HepG2 (cell line): Measurements from ENCODE around the gene CTSZ. TPM values are rescaled to one million over a fixed set of nuclear protein-coding genes. Genes with fewer than 3 reads are reported as not detected.

Source experiments
- ATAC-seq: fragments of 200-7000 bp; cut with Tn5 transposase; 3 replicates; pipeline ENCODE4 v1.9.1; 2020; ENCODE audit warnings: mild to moderate bottlenecking, moderate library complexity
- BruUV-seq: library from RNA; stranded (reverse); fragments of 400-500 nt; replicated peaks from 2 replicates; lab custom pipeline; 2021; lab: Mats Ljungman, UMichigan
- CTCF ChIA-PET: fragments of 300-600 bp; formaldehyde crosslinking; extraction: SDS; loops from one replicate; lab custom pipeline; 2021; ENCODE audit warnings: low total read pairs, inconsistent platforms, low intra/inter-chr PET ratio; lab: Yijun Ruan, JAX
- POLR2A ChIA-PET: fragments of 350-600 bp; sonication (Branson Sonifier 250); formaldehyde crosslinking; loops from one replicate; lab custom pipeline; 2020; ENCODE audit warnings: antibody characterized with exemption, inconsistent platforms; lab: Yijun Ruan, JAX
- DNase-seq: peaks from one replicate; pipeline ENCODE4 v3.0.0-alpha.2; 2015; ENCODE audit warnings: low spot score
- FAIRE-seq: peaks from 3 replicates; lab custom pipeline; 2011; peaks lifted over from hg19 to GRCh38; lab: Jason Lieb, UNC
- H2AFZ ChIP-seq: one replicate; pipeline ENCODE4 v1.6.1; 2011; ENCODE audit warnings: low read length, inconsistent platforms
- H3K27ac ChIP-seq: fragments of 300-600 bp; 3 replicates; pipeline ENCODE4 v1.8.0; 2011; ENCODE audit warnings: mixed run types, mild to moderate bottlenecking, mixed read lengths, low read length, inconsistent platforms; ENCODE audit not compliant: insufficient read depth; ENCODE audit errors: extremely low read length
- H3K27me3 ChIP-seq, 2 experiments: fragments of 200-600 bp in 1 of 2; 2 replicates in 1 of 2; 3 replicates in 1 of 2; pipeline versions ENCODE4 v1.6.0 to v1.8.0; 2011; ENCODE audit warnings: low read length in 2 of 2, mild to moderate bottlenecking in 2 of 2, moderate library complexity in 2 of 2, inconsistent platforms in 1 of 2; ENCODE audit not compliant: insufficient read depth in 2 of 2, control insufficient read depth in 1 of 2
- H3K36me3 ChIP-seq, 2 experiments: fragments of 200-600 bp in 1 of 2; replicated peaks in 1 of 2; 2 replicates in 1 of 2; 3 replicates in 1 of 2; pipeline versions ENCODE4 v1.5.1 to v1.8.0; 2011; ENCODE audit warnings: low read length in 2 of 2, inconsistent platforms in 1 of 2; ENCODE audit not compliant: insufficient read depth in 2 of 2, control insufficient read depth in 1 of 2
- H3K4me1 ChIP-seq: 2 replicates; pipeline ENCODE4 v1.5.1; 2012; ENCODE audit warnings: low read length, inconsistent platforms; ENCODE audit not compliant: insufficient read depth
- H3K4me2 ChIP-seq: 2 replicates; pipeline ENCODE4 v1.6.0; 2011; ENCODE audit warnings: low read depth, low read length, inconsistent platforms
- H3K4me3 ChIP-seq, 3 experiments: fragments of 200-600 bp in 1 of 3; sonication (generic), shearing (Covaris generic) in 1 of 3; replicated peaks in 1 of 3; 2 replicates each; pipeline ENCODE4 v1.5.1; 2011 to 2016; ENCODE audit warnings: low read length in 3 of 3, inconsistent platforms in 2 of 3, low read depth in 2 of 3, mild to moderate bottlenecking in 2 of 3, control low read depth in 1 of 3, mixed read lengths in 1 of 3; ENCODE audit not compliant: insufficient read depth in 1 of 3
- H3K79me2 ChIP-seq: one replicate; pipeline ENCODE4 v1.6.1; 2011; ENCODE audit warnings: low read length, inconsistent platforms; ENCODE audit not compliant: insufficient read depth
- H3K9ac ChIP-seq: 2 replicates; pipeline ENCODE4 v1.6.0; 2011; ENCODE audit warnings: mild to moderate bottlenecking, low read depth, low read length, inconsistent platforms; ENCODE audit not compliant: insufficient read depth
- H3K9me3 ChIP-seq: 2 replicates; pipeline ENCODE4 v1.5.1; 2012; ENCODE audit warnings: mild to moderate bottlenecking, low read length
- H4K20me1 ChIP-seq: 2 replicates; pipeline ENCODE4 v1.6.0; 2011; ENCODE audit warnings: inconsistent platforms, mild to moderate bottlenecking, low read length, moderate library complexity; ENCODE audit not compliant: insufficient read depth
- HNF4G ChIP-seq, 2 experiments: sonication (generic) in 1 of 2; formaldehyde crosslinking in 1 of 2; IDR thresholded peaks; 2 replicates each; pipeline versions ENCODE4 v1.4.0 to v1.6.1; 2011 to 2020; ENCODE audit warnings: borderline replicate concordance in 2 of 2, low read depth in 2 of 2, mild to moderate bottlenecking in 2 of 2, low read length in 1 of 2, missing genetic modification reagents in 1 of 2, moderate library complexity in 1 of 2
- RBFOX2 ChIP-seq: fragments of 200-400 bp; formaldehyde crosslinking; IDR thresholded peaks from 2 replicates; pipeline ENCODE4 v1.6.1; 2017; ENCODE audit warnings: low read depth, mild to moderate bottlenecking, low read length
- TCF7L2 ChIP-seq: IDR thresholded peaks from 2 replicates; pipeline ENCODE4 v1.6.1; 2011; ENCODE audit warnings: mild to moderate bottlenecking, low read depth, low read length, moderate library complexity
- ZC3H13 ChIP-seq: sonication (generic); formaldehyde crosslinking; IDR thresholded peaks from 2 replicates; pipeline ENCODE4 v1.8.1; 2023; ENCODE audit warnings: mild to moderate bottlenecking, missing genetic modification reagents, moderate library complexity
- ZNF235 ChIP-seq: sonication (generic); formaldehyde crosslinking; IDR thresholded peaks from 2 replicates; pipeline ENCODE4 v1.8.1; 2023; ENCODE audit warnings: mild to moderate bottlenecking, missing genetic modification reagents, borderline replicate concordance
- ZNF367 ChIP-seq: sonication (generic); formaldehyde crosslinking; IDR thresholded peaks from 2 replicates; pipeline ENCODE4 v1.4.0; 2020; ENCODE audit warnings: missing genetic modification reagents, borderline replicate concordance
- ZNF451 ChIP-seq: sonication (generic); formaldehyde crosslinking; IDR thresholded peaks from 2 replicates; pipeline ENCODE4 v1.5.0; 2020; ENCODE audit warnings: mild to moderate bottlenecking, missing genetic modification reagents
- ZNF776 ChIP-seq: sonication (generic); formaldehyde crosslinking; IDR thresholded peaks from 2 replicates; pipeline ENCODE4 v1.4.0; 2020; ENCODE audit warnings: mild to moderate bottlenecking, missing genetic modification reagents
- ZSCAN25 ChIP-seq: sonication (generic); formaldehyde crosslinking; IDR thresholded peaks from 2 replicates; pipeline ENCODE4 v1.8.0; 2022; ENCODE audit warnings: mild to moderate bottlenecking, missing genetic modification reagents
- WGBS: methylation state at CpG from one replicate; pipeline ENCODE4 v1.1.6; 2017; ENCODE audit warnings: low lambda C conversion rate; 5-methylcytosine and 5-hydroxymethylcytosine counted together
- in situ Hi-C: cut with HindIII; loops from 2 replicates; pipeline ENCODE4 v1.10.0; 2017; ENCODE audit warnings: low pct_unique_long_range_greater_than_20kb; ENCODE audit not compliant: extremely low pct_ligation_motif_present
- intact Hi-C: fragments of 100-400 bp; cut with micrococcal nuclease; formaldehyde crosslinking; loops from one replicate; pipeline ENCODE4 v1.10.0; 2022; ENCODE audit not compliant: unreplicated experiment
- polyA plus RNA-seq, 8 experiments: library from polyadenylated mRNA; depleted of rRNA in 3 of 8; stranded (reverse) in 7 of 8; unstranded in 1 of 8; fragments of >200 nt; fragmentation: Illumina TruSeq in 4 of 8; extraction: Trizol in 4 of 8; gene quantifications; 2 replicates each; pipeline versions ENCODE4 v1.2.1 to v1.2.3, GENCODE V29; 2011 to 2016; ENCODE audit warnings: low read depth in 4 of 8, missing spikeins in 1 of 8, mixed read lengths in 1 of 8; ENCODE audit not compliant: insufficient read depth in 1 of 8
- total RNA-seq, 5 experiments: library from RNA; depleted of rRNA; stranded (reverse); fragments of >200 nt; fragmentation: Illumina TruSeq; extraction: Trizol; gene quantifications; 2 replicates each; pipeline ENCODE4 v1.2.3, GENCODE V29; 2016; ENCODE audit warnings: low read depth in 1 of 5
- TF ChIP-seq, protein P1 (sequence below): sonication (generic); formaldehyde crosslinking; IDR thresholded peaks from 2 replicates; pipeline ENCODE4 v1.4.0; 2020; ENCODE audit warnings: mild to moderate bottlenecking, missing genetic modification reagents
- TF ChIP-seq, protein P2 (sequence below): sonication (generic); formaldehyde crosslinking; IDR thresholded peaks from 2 replicates; pipeline ENCODE4 v1.4.0; 2020; ENCODE audit warnings: missing genetic modification reagents
- TF ChIP-seq, protein P3 (sequence below): sonication (generic); formaldehyde crosslinking; IDR thresholded peaks from one replicate; pipeline ENCODE4 v1.5.1; 2020; ENCODE audit warnings: mild to moderate bottlenecking, missing genetic modification reagents; ENCODE audit errors: not compliant biosample characterization

The CTSZ gene
- total and polyA plus RNA-seq, 2 of the 13 experiments (the other 11 are each of a cell fraction or from before 2014, with no cell fraction given) = 0.33 TPM; not detected in 1

DNA sequence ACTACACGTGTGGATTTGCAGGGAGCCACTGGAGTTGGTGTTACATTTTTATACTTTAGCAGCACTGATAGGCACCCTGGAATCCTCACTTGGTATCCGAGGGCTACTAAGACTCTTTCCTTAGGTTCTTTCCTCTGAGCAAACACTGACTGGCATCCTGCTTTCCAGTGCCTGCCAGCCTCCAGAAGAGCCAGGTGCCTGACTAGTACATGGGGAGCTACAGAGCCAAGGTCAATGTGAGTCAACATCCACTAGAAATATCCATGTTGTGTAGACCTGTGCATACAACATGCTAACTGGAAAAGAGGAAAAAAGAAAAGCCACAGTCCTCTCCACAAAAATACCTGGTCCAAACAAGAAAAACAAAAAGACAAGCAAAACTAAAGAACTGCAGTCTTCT lies 18.0 kb upstream of the CTSZ start:
- POLR2A ChIA-PET = interaction anchor here (0.7 to 1.3 kb wide), 3 partner anchors 9 to 29 kb away, joined by 4 to 9 read pairs (median 6); no protein-coding TSS in a partner anchor
- TF ChIP-seq, protein P1, sequence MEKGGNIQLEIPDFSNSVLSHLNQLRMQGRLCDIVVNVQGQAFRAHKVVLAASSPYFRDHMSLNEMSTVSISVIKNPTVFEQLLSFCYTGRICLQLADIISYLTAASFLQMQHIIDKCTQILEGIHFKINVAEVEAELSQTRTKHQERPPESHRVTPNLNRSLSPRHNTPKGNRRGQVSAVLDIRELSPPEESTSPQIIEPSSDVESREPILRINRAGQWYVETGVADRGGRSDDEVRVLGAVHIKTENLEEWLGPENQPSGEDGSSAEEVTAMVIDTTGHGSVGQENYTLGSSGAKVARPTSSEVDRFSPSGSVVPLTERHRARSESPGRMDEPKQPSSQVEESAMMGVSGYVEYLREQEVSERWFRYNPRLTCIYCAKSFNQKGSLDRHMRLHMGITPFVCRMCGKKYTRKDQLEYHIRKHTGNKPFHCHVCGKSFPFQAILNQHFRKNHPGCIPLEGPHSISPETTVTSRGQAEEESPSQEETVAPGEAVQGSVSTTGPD = no peak
- TF ChIP-seq ZSCAN25 (CRISPR knock-in tag) (no peak), ZC3H13 (peak; percentile 74; the same call in 1 of the 2 replicates), TCF7L2 (no peak), ZNF367 (no peak), HNF4G (IDR thresholded peaks at IDR 0.05; ENCODE audit: borderline replicate concordance, low read depth, low read length) (no peak), HNF4G (CRISPR knock-in tag; IDR thresholded peaks at IDR 0.05; ENCODE audit: borderline replicate concordance, low read depth) (no peak), RBFOX2 (peak; percentile 50; the same call in 1 of the 2 replicates), ZNF235 (CRISPR knock-in tag) (no peak), ZNF451 (CRISPR knock-in tag) (no peak), ZNF776 (no peak)
- TF ChIP-seq, protein P2, sequence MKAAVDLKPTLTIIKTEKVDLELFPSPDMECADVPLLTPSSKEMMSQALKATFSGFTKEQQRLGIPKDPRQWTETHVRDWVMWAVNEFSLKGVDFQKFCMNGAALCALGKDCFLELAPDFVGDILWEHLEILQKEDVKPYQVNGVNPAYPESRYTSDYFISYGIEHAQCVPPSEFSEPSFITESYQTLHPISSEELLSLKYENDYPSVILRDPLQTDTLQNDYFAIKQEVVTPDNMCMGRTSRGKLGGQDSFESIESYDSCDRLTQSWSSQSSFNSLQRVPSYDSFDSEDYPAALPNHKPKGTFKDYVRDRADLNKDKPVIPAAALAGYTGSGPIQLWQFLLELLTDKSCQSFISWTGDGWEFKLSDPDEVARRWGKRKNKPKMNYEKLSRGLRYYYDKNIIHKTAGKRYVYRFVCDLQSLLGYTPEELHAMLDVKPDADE = no peak
- TF ChIP-seq, protein P3, sequence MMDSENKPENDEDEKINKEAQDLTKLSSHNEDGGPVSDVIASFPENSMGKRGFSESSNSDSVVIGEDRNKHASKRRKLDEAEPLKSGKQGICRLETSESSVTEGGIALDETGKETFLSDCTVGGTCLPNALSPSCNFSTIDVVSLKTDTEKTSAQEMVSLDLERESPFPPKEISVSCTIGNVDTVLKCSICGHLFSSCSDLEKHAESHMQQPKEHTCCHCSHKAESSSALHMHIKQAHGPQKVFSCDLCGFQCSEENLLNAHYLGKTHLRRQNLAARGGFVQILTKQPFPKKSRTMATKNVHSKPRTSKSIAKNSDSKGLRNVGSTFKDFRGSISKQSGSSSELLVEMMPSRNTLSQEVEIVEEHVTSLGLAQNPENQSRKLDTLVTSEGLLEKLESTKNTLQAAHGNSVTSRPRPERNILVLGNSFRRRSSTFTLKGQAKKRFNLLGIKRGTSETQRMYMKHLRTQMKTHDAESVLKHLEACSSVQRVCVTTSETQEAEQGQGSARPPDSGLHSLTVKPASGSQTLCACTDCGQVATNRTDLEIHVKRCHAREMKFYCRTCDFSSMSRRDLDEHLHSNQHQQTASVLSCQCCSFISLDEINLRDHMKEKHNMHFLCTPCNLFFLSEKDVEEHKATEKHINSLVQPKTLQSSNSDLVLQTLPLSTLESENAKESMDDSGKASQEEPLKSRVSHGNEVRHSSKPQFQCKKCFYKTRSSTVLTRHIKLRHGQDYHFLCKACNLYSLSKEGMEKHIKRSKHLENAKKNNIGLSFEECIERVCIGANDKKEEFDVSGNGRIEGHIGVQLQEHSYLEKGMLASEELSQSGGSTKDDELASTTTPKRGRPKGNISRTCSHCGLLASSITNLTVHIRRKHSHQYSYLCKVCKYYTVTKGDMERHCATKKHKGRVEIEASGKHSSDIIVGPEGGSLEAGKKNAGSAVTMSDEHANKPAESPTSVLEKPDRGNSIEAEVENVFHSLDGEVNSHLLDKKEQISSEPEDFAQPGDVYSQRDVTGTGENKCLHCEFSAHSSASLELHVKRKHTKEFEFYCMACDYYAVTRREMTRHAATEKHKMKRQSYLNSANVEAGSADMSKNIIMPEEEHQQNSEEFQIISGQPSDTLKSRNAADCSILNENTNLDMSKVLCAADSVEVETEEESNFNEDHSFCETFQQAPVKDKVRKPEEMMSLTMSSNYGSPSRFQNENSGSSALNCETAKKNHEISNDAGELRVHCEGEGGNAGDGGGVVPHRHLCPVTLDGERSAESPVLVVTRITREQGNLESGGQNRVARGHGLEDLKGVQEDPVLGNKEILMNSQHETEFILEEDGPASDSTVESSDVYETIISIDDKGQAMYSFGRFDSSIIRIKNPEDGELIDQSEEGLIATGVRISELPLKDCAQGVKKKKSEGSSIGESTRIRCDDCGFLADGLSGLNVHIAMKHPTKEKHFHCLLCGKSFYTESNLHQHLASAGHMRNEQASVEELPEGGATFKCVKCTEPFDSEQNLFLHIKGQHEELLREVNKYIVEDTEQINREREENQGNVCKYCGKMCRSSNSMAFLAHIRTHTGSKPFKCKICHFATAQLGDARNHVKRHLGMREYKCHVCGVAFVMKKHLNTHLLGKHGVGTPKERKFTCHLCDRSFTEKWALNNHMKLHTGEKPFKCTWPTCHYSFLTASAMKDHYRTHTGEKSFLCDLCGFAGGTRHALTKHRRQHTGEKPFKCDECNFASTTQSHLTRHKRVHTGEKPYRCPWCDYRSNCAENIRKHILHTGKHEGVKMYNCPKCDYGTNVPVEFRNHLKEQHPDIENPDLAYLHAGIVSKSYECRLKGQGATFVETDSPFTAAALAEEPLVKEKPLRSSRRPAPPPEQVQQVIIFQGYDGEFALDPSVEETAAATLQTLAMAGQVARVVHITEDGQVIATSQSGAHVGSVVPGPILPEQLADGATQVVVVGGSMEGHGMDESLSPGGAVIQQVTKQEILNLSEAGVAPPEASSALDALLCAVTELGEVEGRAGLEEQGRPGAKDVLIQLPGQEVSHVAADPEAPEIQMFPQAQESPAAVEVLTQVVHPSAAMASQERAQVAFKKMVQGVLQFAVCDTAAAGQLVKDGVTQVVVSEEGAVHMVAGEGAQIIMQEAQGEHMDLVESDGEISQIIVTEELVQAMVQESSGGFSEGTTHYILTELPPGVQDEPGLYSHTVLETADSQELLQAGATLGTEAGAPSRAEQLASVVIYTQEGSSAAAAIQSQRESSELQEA (CRISPR knock-in tag) = no peak

More for the DNA sequence above, 18.0 kb upstream of the CTSZ start:
- Histone ChIP-seq H3K4me2 (no peak overlapping the region), H3K79me2 (peaks cover 49% of the 10 kb centered on the region), H3K9ac (no peak overlapping the region), H3K9me3 (no peaks in the 10 kb centered on the region), H2AFZ (no peak overlapping the region), H4K20me1 (peaks cover 11% of the 10 kb centered on the region; the same call in 1 of the 2 replicates), H3K27ac (no peak overlapping the region), H3K4me3 (no peak overlapping the region), H3K36me3 (peaks cover 32 to 67% of the 10 kb centered on the region in 2 experiments), H3K4me1 (peaks cover 50% of the 10 kb centered on the region), H3K27me3 (no peaks in the 10 kb centered on the region)
- FAIRE-seq = no peak
- DNase-seq = no peak
- CTCF ChIA-PET = no interaction called here
- in situ Hi-C loops = no loop called here
- 92% methylated on average over 2 of the region's 2 CpGs for WGBS
- ATAC-seq = 0 out of 3 replicates have a peak, but pooled peaks have one; percentile 25
- no TSS peak for BruUV-seq
- intact Hi-C loops = no loop called here
